ENCODE measurements around the gene ZNF33B. TPM values are rescaled to one million over a fixed set of nuclear protein-coding genes. Genes with fewer than 3 reads are reported as not detected.

The ZNF33B gene
- total and polyA plus RNA-seq, 9 of the 15 experiments (the other 6 are each of a cell fraction or from before 2014, with no cell fraction given), result 6.9 to 23.9 (median 15.4) TPM

DNA sequence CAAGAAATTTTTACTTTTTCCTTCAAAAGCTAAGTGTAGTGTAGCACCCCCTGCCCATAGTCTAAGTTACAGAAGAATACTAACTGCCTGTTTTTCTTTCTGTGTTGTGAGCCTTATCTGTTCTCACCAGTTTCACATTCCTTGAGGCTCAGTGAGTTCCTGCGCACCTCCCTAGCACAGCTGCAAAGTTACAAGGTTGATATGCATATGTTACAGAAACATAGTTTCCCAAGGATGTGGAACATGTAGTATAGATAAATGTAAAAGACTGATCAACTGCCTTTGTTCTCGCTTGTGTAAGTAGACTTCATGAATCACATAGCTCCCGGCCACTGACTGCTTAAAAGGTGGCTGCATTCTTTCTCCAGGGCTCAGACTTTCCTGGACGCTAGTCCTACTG lies 6.7 kb upstream of the ZNF33B start (continued):
- TF ChIP-seq, protein P1, sequence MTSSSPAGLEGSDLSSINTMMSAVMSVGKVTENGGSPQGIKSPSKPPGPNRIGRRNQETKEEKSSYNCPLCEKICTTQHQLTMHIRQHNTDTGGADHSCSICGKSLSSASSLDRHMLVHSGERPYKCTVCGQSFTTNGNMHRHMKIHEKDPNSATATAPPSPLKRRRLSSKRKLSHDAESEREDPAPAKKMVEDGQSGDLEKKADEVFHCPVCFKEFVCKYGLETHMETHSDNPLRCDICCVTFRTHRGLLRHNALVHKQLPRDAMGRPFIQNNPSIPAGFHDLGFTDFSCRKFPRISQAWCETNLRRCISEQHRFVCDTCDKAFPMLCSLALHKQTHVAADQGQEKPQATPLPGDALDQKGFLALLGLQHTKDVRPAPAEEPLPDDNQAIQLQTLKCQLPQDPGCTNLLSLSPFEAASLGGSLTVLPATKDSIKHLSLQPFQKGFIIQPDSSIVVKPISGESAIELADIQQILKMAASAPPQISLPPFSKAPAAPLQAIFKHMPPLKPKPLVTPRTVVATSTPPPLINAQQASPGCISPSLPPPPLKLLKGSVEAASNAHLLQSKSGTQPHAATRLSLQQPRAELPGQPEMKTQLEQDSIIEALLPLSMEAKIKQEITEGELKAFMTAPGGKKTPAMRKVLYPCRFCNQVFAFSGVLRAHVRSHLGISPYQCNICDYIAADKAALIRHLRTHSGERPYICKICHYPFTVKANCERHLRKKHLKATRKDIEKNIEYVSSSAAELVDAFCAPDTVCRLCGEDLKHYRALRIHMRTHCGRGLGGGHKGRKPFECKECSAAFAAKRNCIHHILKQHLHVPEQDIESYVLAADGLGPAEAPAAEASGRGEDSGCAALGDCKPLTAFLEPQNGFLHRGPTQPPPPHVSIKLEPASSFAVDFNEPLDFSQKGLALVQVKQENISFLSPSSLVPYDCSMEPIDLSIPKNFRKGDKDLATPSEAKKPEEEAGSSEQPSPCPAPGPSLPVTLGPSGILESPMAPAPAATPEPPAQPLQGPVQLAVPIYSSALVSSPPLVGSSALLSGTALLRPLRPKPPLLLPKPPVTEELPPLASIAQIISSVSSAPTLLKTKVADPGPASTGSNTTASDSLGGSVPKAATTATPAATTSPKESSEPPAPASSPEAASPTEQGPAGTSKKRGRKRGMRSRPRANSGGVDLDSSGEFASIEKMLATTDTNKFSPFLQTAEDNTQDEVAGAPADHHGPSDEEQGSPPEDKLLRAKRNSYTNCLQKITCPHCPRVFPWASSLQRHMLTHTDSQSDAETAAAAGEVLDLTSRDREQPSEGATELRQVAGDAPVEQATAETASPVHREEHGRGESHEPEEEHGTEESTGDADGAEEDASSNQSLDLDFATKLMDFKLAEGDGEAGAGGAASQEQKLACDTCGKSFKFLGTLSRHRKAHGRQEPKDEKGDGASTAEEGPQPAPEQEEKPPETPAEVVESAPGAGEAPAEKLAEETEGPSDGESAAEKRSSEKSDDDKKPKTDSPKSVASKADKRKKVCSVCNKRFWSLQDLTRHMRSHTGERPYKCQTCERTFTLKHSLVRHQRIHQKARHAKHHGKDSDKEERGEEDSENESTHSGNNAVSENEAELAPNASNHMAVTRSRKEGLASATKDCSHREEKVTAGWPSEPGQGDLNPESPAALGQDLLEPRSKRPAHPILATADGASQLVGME (CRISPR knock-in tag; IDR thresholded peaks at IDR 0.05), result no peak
- TF ChIP-seq TGIF2 (CRISPR knock-in tag; IDR thresholded peaks at IDR 0.05), result no peak
- peak in 1 of 2 experiments; percentile 84; a peak in 3 of 4 replicates for TF ChIP-seq ARNT (IDR thresholded peaks at IDR 0.05)
- TF ChIP-seq HMGN3 (IDR thresholded peaks at IDR 0.05; ENCODE audit: borderline replicate concordance, extremely low read depth, insufficient read length, low read depth, low read length), result peak; percentile 52
- peak; percentile 95 for TF ChIP-seq PML (IDR thresholded peaks at IDR 0.05; ENCODE audit: low read length)
- TF ChIP-seq LEF1 (IDR thresholded peaks at IDR 0.05), result peak; percentile 94
- TF ChIP-seq, protein P2, sequence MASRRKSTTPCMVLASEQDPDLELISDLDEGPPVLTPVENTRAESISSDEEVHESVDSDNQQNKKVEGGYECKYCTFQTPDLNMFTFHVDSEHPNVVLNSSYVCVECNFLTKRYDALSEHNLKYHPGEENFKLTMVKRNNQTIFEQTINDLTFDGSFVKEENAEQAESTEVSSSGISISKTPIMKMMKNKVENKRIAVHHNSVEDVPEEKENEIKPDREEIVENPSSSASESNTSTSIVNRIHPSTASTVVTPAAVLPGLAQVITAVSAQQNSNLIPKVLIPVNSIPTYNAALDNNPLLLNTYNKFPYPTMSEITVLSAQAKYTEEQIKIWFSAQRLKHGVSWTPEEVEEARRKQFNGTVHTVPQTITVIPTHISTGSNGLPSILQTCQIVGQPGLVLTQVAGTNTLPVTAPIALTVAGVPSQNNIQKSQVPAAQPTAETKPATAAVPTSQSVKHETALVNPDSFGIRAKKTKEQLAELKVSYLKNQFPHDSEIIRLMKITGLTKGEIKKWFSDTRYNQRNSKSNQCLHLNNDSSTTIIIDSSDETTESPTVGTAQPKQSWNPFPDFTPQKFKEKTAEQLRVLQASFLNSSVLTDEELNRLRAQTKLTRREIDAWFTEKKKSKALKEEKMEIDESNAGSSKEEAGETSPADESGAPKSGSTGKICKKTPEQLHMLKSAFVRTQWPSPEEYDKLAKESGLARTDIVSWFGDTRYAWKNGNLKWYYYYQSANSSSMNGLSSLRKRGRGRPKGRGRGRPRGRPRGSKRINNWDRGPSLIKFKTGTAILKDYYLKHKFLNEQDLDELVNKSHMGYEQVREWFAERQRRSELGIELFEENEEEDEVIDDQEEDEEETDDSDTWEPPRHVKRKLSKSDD (conservative IDR thresholded peaks at IDR 0.05; ENCODE audit: low read length), result no peak
- TF ChIP-seq ZNF124 (CRISPR knock-in tag; IDR thresholded peaks at IDR 0.05), result no peak
- no peak for TF ChIP-seq CHD4 (IDR thresholded peaks at IDR 0.05; ENCODE audit: insufficient read depth, insufficient replicate concordance, low read depth, low read length, poor library complexity, severe bottlenecking)
- TF ChIP-seq ZNF140 (CRISPR knock-in tag; IDR thresholded peaks at IDR 0.05), result no peak
- no peak for TF ChIP-seq ZNF354B (CRISPR knock-in tag; IDR thresholded peaks at IDR 0.05)
- no peak for TF ChIP-seq U2AF1 (optimal IDR thresholded peaks at IDR 0.05; ENCODE audit: low read depth, low read length)
- TF ChIP-seq BMI1 (IDR thresholded peaks at IDR 0.05; ENCODE audit: low read length), result no peak
- no peak for TF ChIP-seq RB1 (IDR thresholded peaks at IDR 0.05; ENCODE audit: low read depth)
- TF ChIP-seq, protein P3, sequence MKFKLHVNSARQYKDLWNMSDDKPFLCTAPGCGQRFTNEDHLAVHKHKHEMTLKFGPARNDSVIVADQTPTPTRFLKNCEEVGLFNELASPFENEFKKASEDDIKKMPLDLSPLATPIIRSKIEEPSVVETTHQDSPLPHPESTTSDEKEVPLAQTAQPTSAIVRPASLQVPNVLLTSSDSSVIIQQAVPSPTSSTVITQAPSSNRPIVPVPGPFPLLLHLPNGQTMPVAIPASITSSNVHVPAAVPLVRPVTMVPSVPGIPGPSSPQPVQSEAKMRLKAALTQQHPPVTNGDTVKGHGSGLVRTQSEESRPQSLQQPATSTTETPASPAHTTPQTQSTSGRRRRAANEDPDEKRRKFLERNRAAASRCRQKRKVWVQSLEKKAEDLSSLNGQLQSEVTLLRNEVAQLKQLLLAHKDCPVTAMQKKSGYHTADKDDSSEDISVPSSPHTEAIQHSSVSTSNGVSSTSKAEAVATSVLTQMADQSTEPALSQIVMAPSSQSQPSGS (CRISPR knock-in tag; IDR thresholded peaks at IDR 0.05), result no peak
- TF ChIP-seq ZNF280A (IDR thresholded peaks at IDR 0.05; ENCODE audit: low read depth, partially characterized antibody), result no peak
